ENCODE data around the gene CREB3L2.

Gene CREB3L2

GRCh38 chr7:137996871-137997270 is 5.0 kb downstream of the CREB3L2 start:
- no peak overlapping the region for H3K4me3 ChIP-seq (ENCODE audit: low read depth, low read length)
- peaks cover 4 to 9% of the 10 kb centered on the region in 2 experiments for H3K36me3 ChIP-seq (ENCODE audit: control insufficient read depth in 1 of 2, insufficient read depth in 2 of 2, low read length in 2 of 2)
- no peaks in the 10 kb centered on the region for H3K27me3 ChIP-seq (ENCODE audit: insufficient read depth, low read length)
- no peak overlapping the region for H4K12ac ChIP-seq (ENCODE audit: low read depth, low read length)
- H3K4me1 ChIP-seq (ENCODE audit: control insufficient read depth in 1 of 2, insufficient read depth in 2 of 2, low read length in 2 of 2) = peaks cover 18 to 26% of the 10 kb centered on the region in 2 experiments
- H3K79me2 ChIP-seq (ENCODE audit: control insufficient read depth, insufficient read depth, low read length, poor library complexity) = peaks cover 46% of the 10 kb centered on the region
- no peak overlapping the region for H3K18ac ChIP-seq (ENCODE audit: low read length)
- no peak overlapping the region for H3K14ac ChIP-seq (ENCODE audit: low read length)
- no peaks in the 10 kb centered on the region for H3K9me3 ChIP-seq (ENCODE audit: insufficient read depth, low read depth, low read length)
- no peak overlapping the region for H2BK12ac ChIP-seq (ENCODE audit: low read length)
- no peak overlapping the region for H3K27ac ChIP-seq (ENCODE audit: low read depth, low read length)
- peaks cover 17% of the 10 kb centered on the region for H3K79me1 ChIP-seq (ENCODE audit: low read length)
- H4K8ac ChIP-seq (ENCODE audit: low read depth, low read length) = no peak overlapping the region
- H2BK120ac ChIP-seq (ENCODE audit: insufficient read depth, low read length, poor library complexity) = no peak overlapping the region
- no CpG with 5 or more reads among the region's 3 CpGs for WGBS (ENCODE audit: extremely low coverage, insufficient coverage, insufficient read length)
- no peak overlapping the region for H3K9ac ChIP-seq (ENCODE audit: low read length)
- H3K23ac ChIP-seq (ENCODE audit: low read length) = no peak overlapping the region
- H2AFZ ChIP-seq (ENCODE audit: insufficient read depth, low read length, poor library complexity) = no peak overlapping the region
- H2BK5ac ChIP-seq (ENCODE audit: low read depth, low read length, poor library complexity) = no peak overlapping the region
- H3K4ac ChIP-seq (ENCODE audit: low read depth, low read length) = peak overlapping the region; percentile 87
- H2AK5ac ChIP-seq (ENCODE audit: low read length) = no peak overlapping the region
- DNase-seq = no peak
- no peak overlapping the region for H3K4me2 ChIP-seq (ENCODE audit: low read length)
- no peak overlapping the region for H4K91ac ChIP-seq (ENCODE audit: low read depth, low read length)

GRCh38 chr7:137996386-137996851 is 5.5 kb downstream of the CREB3L2 start:
- H3K4me2 ChIP-seq (ENCODE audit: low read length) = no peak overlapping the region
- H3K4me1 ChIP-seq (ENCODE audit: control insufficient read depth in 1 of 2, insufficient read depth in 2 of 2, low read length in 2 of 2) = peaks cover 18 to 26% of the 10 kb centered on the region in 2 experiments
- peak overlapping the region; percentile 86 for H3K4ac ChIP-seq (ENCODE audit: low read depth, low read length)
- H2BK5ac ChIP-seq (ENCODE audit: low read depth, low read length, poor library complexity) = no peak overlapping the region
- no peak overlapping the region for H2BK12ac ChIP-seq (ENCODE audit: low read length)
- no CpG with 5 or more reads among the region's 6 CpGs for WGBS (ENCODE audit: extremely low coverage, insufficient coverage, insufficient read length)
- no peak overlapping the region for H2AFZ ChIP-seq (ENCODE audit: insufficient read depth, low read length, poor library complexity)
- H3K18ac ChIP-seq (ENCODE audit: low read length) = peak overlapping the region; percentile 46
- H3K4me3 ChIP-seq (ENCODE audit: low read depth, low read length) = no peak overlapping the region
- H3K9me3 ChIP-seq (ENCODE audit: insufficient read depth, low read depth, low read length) = no peaks in the 10 kb centered on the region
- no peak overlapping the region for H3K23ac ChIP-seq (ENCODE audit: low read length)
- peaks cover 13% of the 10 kb centered on the region for H3K79me1 ChIP-seq (ENCODE audit: low read length)
- H4K91ac ChIP-seq (ENCODE audit: low read depth, low read length) = no peak overlapping the region
- no peak overlapping the region for H3K14ac ChIP-seq (ENCODE audit: low read length)
- H3K9ac ChIP-seq (ENCODE audit: low read length) = no peak overlapping the region
- H3K79me2 ChIP-seq (ENCODE audit: control insufficient read depth, insufficient read depth, low read length, poor library complexity) = peaks cover 42% of the 10 kb centered on the region
- H2AK5ac ChIP-seq (ENCODE audit: low read length) = no peak overlapping the region
- no peak overlapping the region for H4K12ac ChIP-seq (ENCODE audit: low read depth, low read length)
- no peak overlapping the region for H4K8ac ChIP-seq (ENCODE audit: low read depth, low read length)
- DNase-seq = no peak
- H3K36me3 ChIP-seq (ENCODE audit: control insufficient read depth in 1 of 2, insufficient read depth in 2 of 2, low read length in 2 of 2) = peaks cover 4 to 9% of the 10 kb centered on the region in 2 experiments
- H3K27ac ChIP-seq (ENCODE audit: low read depth, low read length) = no peak overlapping the region
- H2BK120ac ChIP-seq (ENCODE audit: insufficient read depth, low read length, poor library complexity) = no peak overlapping the region
- H3K27me3 ChIP-seq (ENCODE audit: insufficient read depth, low read length) = no peaks in the 10 kb centered on the region

- Histone ChIP-seq H2BK120ac (ENCODE audit: insufficient read depth, low read length, poor library complexity) (no peak overlapping the region), H3K14ac (ENCODE audit: low read length) (no peak overlapping the region), H3K4me1 (ENCODE audit: control insufficient read depth in 1 of 2, insufficient read depth in 2 of 2, low read length in 2 of 2) (peaks cover 22 to 33% of the 10 kb centered on the region in 2 experiments), H4K91ac (ENCODE audit: low read depth, low read length) (no peak overlapping the region), H3K18ac (ENCODE audit: low read length) (no peak overlapping the region), H3K9ac (ENCODE audit: low read length) (no peak overlapping the region), H4K8ac (ENCODE audit: low read depth, low read length) (no peak overlapping the region), H2BK5ac (ENCODE audit: low read depth, low read length, poor library complexity) (no peak overlapping the region), H3K27me3 (ENCODE audit: insufficient read depth, low read length) (no peaks in the 10 kb centered on the region), H3K4ac (ENCODE audit: low read depth, low read length) (peak overlapping the region; percentile 46), H3K27ac (ENCODE audit: low read depth, low read length) (no peak overlapping the region), H3K79me2 (ENCODE audit: control insufficient read depth, insufficient read depth, low read length, poor library complexity) (peaks cover 34% of the 10 kb centered on the region), H2AK5ac (ENCODE audit: low read length) (no peak overlapping the region), H2BK12ac (ENCODE audit: low read length) (no peak overlapping the region), H3K9me3 (ENCODE audit: insufficient read depth, low read depth, low read length) (no peaks in the 10 kb centered on the region), H3K4me3 (ENCODE audit: low read depth, low read length) (no peak overlapping the region), H3K23ac (ENCODE audit: low read length) (no peak overlapping the region), H2AFZ (ENCODE audit: insufficient read depth, low read length, poor library complexity) (no peak overlapping the region), H3K36me3 (ENCODE audit: control insufficient read depth in 1 of 2, insufficient read depth in 2 of 2, low read length in 2 of 2) (peaks cover 4 to 8% of the 10 kb centered on the region in 2 experiments), H3K79me1 (ENCODE audit: low read length) (peaks cover 2% of the 10 kb centered on the region), H4K12ac (ENCODE audit: low read depth, low read length) (no peak overlapping the region), H3K4me2 (ENCODE audit: low read length) (no peak overlapping the region)
- no peak for DNase-seq
- WGBS (ENCODE audit: extremely low coverage, insufficient coverage, insufficient read length) = no CpG with 5 or more reads among the region's 4 CpGs
Observed at GRCh38 chr7:137994216-137994615, 7.7 kb downstream of the CREB3L2 start.

GRCh38 chr7:137993395-137993743 is 8.5 kb downstream of the CREB3L2 start:
- no peak overlapping the region for H2AFZ ChIP-seq (ENCODE audit: insufficient read depth, low read length, poor library complexity)
- no peak overlapping the region for H4K91ac ChIP-seq (ENCODE audit: low read depth, low read length)
- peaks cover 4 to 8% of the 10 kb centered on the region in 2 experiments for H3K36me3 ChIP-seq (ENCODE audit: control insufficient read depth in 1 of 2, insufficient read depth in 2 of 2, low read length in 2 of 2)
- H3K27ac ChIP-seq (ENCODE audit: low read depth, low read length) = no peak overlapping the region
- H3K9me3 ChIP-seq (ENCODE audit: insufficient read depth, low read depth, low read length) = no peaks in the 10 kb centered on the region
- no peak overlapping the region for H3K23ac ChIP-seq (ENCODE audit: low read length)
- H3K79me2 ChIP-seq (ENCODE audit: control insufficient read depth, insufficient read depth, low read length, poor library complexity) = peaks cover 34% of the 10 kb centered on the region
- H3K14ac ChIP-seq (ENCODE audit: low read length) = no peak overlapping the region
- H3K4me2 ChIP-seq (ENCODE audit: low read length) = no peak overlapping the region
- no peak overlapping the region for H3K4me3 ChIP-seq (ENCODE audit: low read depth, low read length)
- DNase-seq = no peak
- H2BK5ac ChIP-seq (ENCODE audit: low read depth, low read length, poor library complexity) = no peak overlapping the region
- H3K4ac ChIP-seq (ENCODE audit: low read depth, low read length) = peak overlapping the region; percentile 56
- peaks cover 2% of the 10 kb centered on the region for H3K79me1 ChIP-seq (ENCODE audit: low read length)
- no peak overlapping the region for H3K9ac ChIP-seq (ENCODE audit: low read length)
- H4K8ac ChIP-seq (ENCODE audit: low read depth, low read length) = no peak overlapping the region
- no peak overlapping the region for H2AK5ac ChIP-seq (ENCODE audit: low read length)
- H2BK12ac ChIP-seq (ENCODE audit: low read length) = no peak overlapping the region
- H3K27me3 ChIP-seq (ENCODE audit: insufficient read depth, low read length) = no peaks in the 10 kb centered on the region
- peaks cover 18 to 34% of the 10 kb centered on the region in 2 experiments for H3K4me1 ChIP-seq (ENCODE audit: control insufficient read depth in 1 of 2, insufficient read depth in 2 of 2, low read length in 2 of 2)
- H3K18ac ChIP-seq (ENCODE audit: low read length) = no peak overlapping the region
- H2BK120ac ChIP-seq (ENCODE audit: insufficient read depth, low read length, poor library complexity) = no peak overlapping the region
- no CpG with 5 or more reads among the region's 6 CpGs for WGBS (ENCODE audit: extremely low coverage, insufficient coverage, insufficient read length)
- no peak overlapping the region for H4K12ac ChIP-seq (ENCODE audit: low read depth, low read length)
